Measurements from ENCODE around the gene CAVIN3.

- TF ChIP-seq TAF1 (IDR thresholded peaks at IDR 0.05; ENCODE audit: borderline replicate concordance, insufficient read depth, low read length) (no peak), POLR2AphosphoS5 (IDR thresholded peaks at IDR 0.05; ENCODE audit: low read depth, low read length) (no peak), SIN3A (IDR thresholded peaks at IDR 0.05; ENCODE audit: borderline replicate concordance, insufficient read depth, low read length) (no peak), REST (IDR thresholded peaks at IDR 0.05; ENCODE audit: insufficient read depth in 1 of 2, low read depth in 2 of 2, low read length in 2 of 2) (no peak)
These were observed 444 bp downstream of the CAVIN3 start for GRCh38 chr11:6319704-6320410.
